22Rv1 (cell line): Measurements from ENCODE around the gene OR14A2.
"Not testable (repeated sequence)": the region's sequence is repeated elsewhere in the genome, so short reads cannot be mapped to it uniquely, and the experiment has no call there.

Experiments
- H3K27ac ChIP-seq: fragments of 450-650 bp; 2 replicates; pipeline ENCODE4 v1.5.1; 2017
- ZFX ChIP-seq: fragments of 450-650 bp; IDR thresholded peaks from 2 replicates; pipeline ENCODE4 v1.6.1; 2017; ENCODE audit warnings: antibody characterized with exemption, borderline replicate concordance
- TF ChIP-seq, protein P1 (sequence below): fragments of 450-650 bp; IDR thresholded peaks from 2 replicates; pipeline ENCODE4 v1.5.1; 2017; ENCODE audit warnings: mild to moderate bottlenecking

Gene OR14A2

DNA sequence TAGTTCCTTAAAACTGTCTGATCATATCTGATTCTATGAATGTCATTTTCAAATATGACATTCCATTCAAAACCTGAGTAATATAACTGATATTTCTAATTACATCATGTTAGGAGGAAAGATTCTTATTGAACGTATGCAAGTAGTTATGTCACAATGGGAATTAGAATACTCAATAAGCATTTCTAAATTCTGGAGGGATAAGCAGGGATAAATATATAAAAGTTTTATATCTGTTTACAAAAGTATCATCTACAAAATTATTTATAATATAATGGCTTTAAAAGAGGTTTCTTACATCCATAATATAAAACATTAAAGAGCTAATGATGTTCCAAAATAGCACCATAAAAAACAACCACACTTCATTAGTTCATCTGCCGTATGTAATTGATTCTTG is at the start of gene OR14A2:
TSS of gene OR14A2 (minus strand) at position 101 of the 400 bp plus-strand sequence.
- TF ChIP-seq ZFX = no peak
- TF ChIP-seq, protein P1, sequence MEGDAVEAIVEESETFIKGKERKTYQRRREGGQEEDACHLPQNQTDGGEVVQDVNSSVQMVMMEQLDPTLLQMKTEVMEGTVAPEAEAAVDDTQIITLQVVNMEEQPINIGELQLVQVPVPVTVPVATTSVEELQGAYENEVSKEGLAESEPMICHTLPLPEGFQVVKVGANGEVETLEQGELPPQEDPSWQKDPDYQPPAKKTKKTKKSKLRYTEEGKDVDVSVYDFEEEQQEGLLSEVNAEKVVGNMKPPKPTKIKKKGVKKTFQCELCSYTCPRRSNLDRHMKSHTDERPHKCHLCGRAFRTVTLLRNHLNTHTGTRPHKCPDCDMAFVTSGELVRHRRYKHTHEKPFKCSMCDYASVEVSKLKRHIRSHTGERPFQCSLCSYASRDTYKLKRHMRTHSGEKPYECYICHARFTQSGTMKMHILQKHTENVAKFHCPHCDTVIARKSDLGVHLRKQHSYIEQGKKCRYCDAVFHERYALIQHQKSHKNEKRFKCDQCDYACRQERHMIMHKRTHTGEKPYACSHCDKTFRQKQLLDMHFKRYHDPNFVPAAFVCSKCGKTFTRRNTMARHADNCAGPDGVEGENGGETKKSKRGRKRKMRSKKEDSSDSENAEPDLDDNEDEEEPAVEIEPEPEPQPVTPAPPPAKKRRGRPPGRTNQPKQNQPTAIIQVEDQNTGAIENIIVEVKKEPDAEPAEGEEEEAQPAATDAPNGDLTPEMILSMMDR = no peak

DNA sequence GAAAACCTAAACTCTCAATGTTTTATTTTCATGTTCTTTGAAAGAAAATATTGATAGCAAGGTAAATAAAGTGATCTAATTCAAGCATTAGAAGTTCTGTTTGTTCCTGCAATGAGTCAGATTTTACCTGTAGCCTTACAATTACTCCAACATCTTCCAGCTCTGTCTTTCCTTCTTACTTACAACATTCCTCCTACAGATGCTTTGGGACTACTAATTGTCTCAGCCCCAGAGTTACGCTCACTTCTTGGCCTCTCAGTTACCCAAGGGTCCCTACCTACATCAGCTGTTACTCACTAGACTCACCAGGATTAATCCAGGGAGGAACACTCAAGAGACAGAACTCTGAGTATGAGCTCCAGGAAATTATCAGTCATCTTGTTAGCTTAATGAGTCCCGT is 49.6 kb upstream of the OR14A2 start:
- H3K27ac ChIP-seq = no peak overlapping the region
- TF ChIP-seq, protein P1 = no peak
- TF ChIP-seq ZFX = no peak

More for the DNA sequence above, at the start of gene OR14A2:
- H3K27ac ChIP-seq = no peak within 1 kb of the TSS

DNA sequence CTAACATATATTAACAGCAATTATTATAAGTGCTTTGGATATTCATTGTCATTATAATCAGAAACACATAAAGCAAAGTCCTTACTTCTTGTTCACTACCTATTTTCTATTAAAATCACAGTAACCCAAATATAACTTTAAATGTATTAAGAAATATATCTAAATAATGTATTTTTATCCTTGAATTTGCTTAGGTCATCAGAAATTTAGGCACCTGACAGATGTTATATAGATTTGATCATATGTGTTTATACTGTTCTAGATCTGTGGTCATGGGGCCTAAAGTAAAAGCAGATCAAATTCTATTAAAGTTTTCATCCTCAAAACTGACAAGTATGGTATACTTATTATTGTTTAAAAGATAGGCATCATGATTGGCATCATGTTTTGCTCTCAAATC is 21.7 kb upstream of the OR14A2 start:
- H3K27ac ChIP-seq = no peak overlapping the region
- TF ChIP-seq, protein P1 = no peak
- no peak for TF ChIP-seq ZFX

DNA sequence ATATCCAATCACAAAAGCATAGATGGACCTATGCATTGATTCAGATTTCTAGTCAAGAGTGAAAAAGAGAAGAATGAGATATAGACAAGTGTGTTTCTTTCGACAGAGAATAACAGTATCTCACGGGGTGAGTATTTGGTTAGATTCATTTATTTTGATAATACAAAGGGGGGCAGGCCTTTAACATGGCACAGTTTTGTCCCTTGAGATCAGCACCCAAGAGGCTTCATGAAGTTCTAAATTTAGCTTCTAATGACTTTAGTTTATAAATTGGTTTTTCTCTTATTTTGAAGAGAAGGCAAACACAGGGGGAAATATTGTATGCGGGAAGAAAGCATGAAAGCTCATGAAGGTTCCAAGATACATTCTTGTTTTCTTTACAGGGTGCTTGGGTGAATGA is 12.5 kb upstream of the OR14A2 start, which contains the start of gene OR1C1:
TSS of gene OR1C1 (minus strand) at position 101 of the 400 bp plus-strand sequence. CDS start 2,150 bp downstream, outside the sequence.
- no peak within 1 kb of the TSS for H3K27ac ChIP-seq
- no peak for TF ChIP-seq ZFX
- TF ChIP-seq, protein P1 = no peak

DNA sequence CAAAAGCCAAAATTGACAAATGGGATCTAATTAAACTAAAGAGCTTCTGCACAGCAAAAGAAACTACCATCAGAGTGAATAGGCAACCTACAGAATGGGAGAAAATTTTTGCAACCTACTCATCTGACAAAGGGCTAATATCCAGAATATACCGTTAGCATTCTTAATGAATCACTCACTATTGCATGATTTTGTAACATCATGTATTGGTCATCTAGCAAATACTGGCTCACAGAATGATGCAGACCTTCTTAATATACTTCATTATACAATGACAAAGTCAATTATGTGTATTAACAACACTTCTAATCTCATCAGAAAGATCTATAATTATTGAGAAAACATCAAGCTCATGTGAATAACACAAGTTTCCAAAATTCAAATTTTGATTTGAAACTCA is 6.4 kb upstream of the OR14A2 start:
- H3K27ac ChIP-seq = not testable (repeated sequence)

DNA sequence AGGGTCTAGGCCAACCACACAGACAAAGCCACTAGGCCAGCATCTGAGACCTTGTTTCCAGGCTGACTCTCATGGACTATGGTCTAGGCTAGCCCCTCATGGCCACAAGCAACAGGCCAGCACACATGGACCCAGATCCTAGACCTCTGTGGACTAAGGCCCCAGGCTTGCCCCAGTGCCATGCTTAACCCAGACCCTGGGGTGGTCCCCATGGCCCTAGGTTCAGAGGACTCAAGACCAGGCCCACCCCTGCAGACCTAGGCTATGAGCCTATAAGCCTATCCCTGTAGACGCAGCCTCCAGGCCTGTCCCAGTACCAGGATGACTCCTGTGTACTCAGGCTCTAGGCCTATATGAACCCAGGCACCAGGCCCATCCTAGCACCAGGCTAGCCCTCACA is 1.9 kb upstream of the OR14A2 start:
- H3K27ac ChIP-seq = no peak overlapping the region

DNA sequence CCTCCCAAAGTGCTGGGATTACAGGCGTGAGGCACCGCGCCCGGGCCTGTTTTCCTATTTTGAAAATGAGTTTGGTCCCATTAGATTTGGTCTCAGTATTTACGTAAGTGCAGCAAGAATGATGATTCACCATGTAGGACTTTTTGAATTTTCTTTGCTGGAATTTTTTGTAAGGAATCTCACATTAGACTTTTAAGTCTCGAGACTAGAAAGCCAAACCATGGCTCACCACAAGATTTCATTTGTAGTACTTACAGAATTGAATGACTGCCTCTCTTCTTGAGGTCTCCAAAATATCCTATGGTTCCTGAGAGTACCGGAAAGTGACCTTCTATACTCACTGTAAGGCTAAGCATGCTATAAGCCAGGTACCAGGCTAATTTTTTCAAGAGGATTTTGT is 325 bp downstream of the OR14A2 start:
- H3K27ac ChIP-seq = no peak overlapping the region
- TF ChIP-seq ZFX = no peak
- TF ChIP-seq, protein P1 = no peak

More for the DNA sequence above, 1.9 kb upstream of the OR14A2 start:
- no peak for TF ChIP-seq ZFX
- TF ChIP-seq, protein P1 = no peak

DNA sequence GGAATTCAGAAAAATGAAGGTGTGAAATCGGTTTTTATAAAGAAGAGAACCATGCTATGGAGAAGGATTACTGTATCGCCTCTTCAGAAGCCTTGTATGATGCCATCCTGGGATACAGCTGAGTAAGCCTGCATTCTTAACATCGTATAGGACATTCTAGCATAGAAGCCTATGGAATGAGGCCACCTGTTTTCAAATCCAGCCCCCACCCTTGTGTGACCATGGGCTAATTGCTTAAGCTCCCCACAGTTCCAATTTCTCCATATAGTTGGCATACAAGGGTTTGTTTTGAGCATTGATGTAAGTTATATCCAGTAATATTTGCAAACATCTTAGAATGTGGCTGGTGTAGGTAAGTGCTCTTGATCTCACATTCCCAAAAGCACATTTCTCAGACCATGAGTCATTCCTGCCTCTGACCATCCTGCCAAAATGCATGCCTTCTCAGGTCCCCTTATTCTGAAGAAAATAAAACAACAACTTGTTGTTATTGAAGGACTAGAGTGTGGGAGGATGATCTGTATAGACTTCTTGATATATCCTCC is 1.5 kb downstream of the OR14A2 start:
- no peak for TF ChIP-seq ZFX
- TF ChIP-seq, protein P1 = no peak
- H3K27ac ChIP-seq = no peak overlapping the region

DNA sequence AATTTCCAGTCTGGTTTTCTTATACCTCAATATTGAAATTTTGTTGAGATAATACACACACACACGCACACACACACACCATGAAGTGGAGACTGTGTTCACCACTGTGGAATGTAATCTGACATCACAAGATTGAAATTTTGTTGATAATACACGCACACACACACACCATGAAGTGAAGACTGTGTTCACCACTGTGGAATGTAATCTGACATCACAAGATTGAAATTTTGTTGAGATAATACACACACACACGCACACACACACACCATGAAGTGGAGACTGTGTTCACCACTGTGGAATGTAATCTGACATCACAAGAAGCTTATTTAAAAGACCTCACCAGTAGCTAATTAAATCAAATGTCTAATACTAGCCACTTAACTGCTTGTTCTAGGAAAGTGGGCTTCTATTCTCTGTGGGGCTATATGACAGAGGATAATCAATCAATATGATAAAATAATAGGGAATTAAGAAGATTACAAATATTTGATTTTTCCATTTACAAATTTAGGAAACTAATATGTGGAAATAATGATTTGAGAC is 5.7 kb downstream of the OR14A2 start:
- H3K27ac ChIP-seq = not testable (repeated sequence)
